ENCODE data around the gene KDM6A.

- TF ChIP-seq CTCF (IDR thresholded peaks at IDR 0.05), result no peak
- no peak for TF ChIP-seq POLR2A (IDR thresholded peaks at IDR 0.05)
Measured at GRCh38 chrX:44997888-44998287, 124.9 kb downstream of the KDM6A start.

Data from upper lobe of left lung (tissue), 4 donors.